ENCODE data around the gene NAA30. TPM values are rescaled to one million over a fixed set of nuclear protein-coding genes. Genes with fewer than 3 reads are reported as not detected.
"Not testable (repeated sequence)": the region's sequence is repeated elsewhere in the genome, so short reads cannot be mapped to it uniquely, and the experiment has no call there.

NAA30 gene
- polyA plus RNA-seq, 1 donor from 2014 or later = 26.9 TPM

GRCh38 chr14:57362361-57362760 is 28.0 kb upstream of the NAA30 start:
- Histone ChIP-seq H2AFZ (ENCODE audit: low read depth, low read length) (no peak overlapping the region), H3F3A (ENCODE audit: insufficient read depth, low read length, poor library complexity, severe bottlenecking) (no peaks in the 10 kb centered on the region), H3K9me3 (ENCODE audit: low read length) (no peaks in the 10 kb centered on the region), H3K79me2 (replicated peaks; ENCODE audit: insufficient read depth, low read length) (no peaks in the 10 kb centered on the region), H4K20me1 (ENCODE audit: insufficient read depth) (no peaks in the 10 kb centered on the region), H3K4me3 (ENCODE audit: low read length) (no peak overlapping the region), H3K4me2 (ENCODE audit: low read length) (no peak overlapping the region), H3K27me3 (ENCODE audit: insufficient read depth, low read depth, low read length) (no peaks in the 10 kb centered on the region), H3K36me3 (ENCODE audit: insufficient read depth, low read length) (no peaks in the 10 kb centered on the region), H3K27ac (ENCODE audit: low read length) (no peak overlapping the region), H3K9me2 (ENCODE audit: insufficient read depth, low read length) (no peaks in the 10 kb centered on the region), H3K9ac (ENCODE audit: low read length) (no peak overlapping the region)
- TF ChIP-seq, protein P1, sequence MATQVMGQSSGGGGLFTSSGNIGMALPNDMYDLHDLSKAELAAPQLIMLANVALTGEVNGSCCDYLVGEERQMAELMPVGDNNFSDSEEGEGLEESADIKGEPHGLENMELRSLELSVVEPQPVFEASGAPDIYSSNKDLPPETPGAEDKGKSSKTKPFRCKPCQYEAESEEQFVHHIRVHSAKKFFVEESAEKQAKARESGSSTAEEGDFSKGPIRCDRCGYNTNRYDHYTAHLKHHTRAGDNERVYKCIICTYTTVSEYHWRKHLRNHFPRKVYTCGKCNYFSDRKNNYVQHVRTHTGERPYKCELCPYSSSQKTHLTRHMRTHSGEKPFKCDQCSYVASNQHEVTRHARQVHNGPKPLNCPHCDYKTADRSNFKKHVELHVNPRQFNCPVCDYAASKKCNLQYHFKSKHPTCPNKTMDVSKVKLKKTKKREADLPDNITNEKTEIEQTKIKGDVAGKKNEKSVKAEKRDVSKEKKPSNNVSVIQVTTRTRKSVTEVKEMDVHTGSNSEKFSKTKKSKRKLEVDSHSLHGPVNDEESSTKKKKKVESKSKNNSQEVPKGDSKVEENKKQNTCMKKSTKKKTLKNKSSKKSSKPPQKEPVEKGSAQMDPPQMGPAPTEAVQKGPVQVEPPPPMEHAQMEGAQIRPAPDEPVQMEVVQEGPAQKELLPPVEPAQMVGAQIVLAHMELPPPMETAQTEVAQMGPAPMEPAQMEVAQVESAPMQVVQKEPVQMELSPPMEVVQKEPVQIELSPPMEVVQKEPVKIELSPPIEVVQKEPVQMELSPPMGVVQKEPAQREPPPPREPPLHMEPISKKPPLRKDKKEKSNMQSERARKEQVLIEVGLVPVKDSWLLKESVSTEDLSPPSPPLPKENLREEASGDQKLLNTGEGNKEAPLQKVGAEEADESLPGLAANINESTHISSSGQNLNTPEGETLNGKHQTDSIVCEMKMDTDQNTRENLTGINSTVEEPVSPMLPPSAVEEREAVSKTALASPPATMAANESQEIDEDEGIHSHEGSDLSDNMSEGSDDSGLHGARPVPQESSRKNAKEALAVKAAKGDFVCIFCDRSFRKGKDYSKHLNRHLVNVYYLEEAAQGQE (IDR thresholded peaks at IDR 0.05; ENCODE audit: borderline replicate concordance) = no peak
- TF ChIP-seq EZH2 (IDR thresholded peaks at IDR 0.05; ENCODE audit: borderline replicate concordance, insufficient read depth, low read length, poor library complexity, severe bottlenecking) = no peak
- TF ChIP-seq RAD21 (conservative IDR thresholded peaks at IDR 0.05) = no peak
- TF ChIP-seq SMC3 (conservative IDR thresholded peaks at IDR 0.05; ENCODE audit: poor library complexity) = no peak
- TF ChIP-seq CTCF (IDR thresholded peaks at IDR 0.05; ENCODE audit: poor library complexity, severe bottlenecking) = no peak
- no peak for TF ChIP-seq MXI1 (conservative IDR thresholded peaks at IDR 0.05; ENCODE audit: poor library complexity, severe bottlenecking)
- no peak for TF ChIP-seq EP300 (conservative IDR thresholded peaks at IDR 0.05; ENCODE audit: poor library complexity, severe bottlenecking)
- TF ChIP-seq TAF1 (IDR thresholded peaks at IDR 0.05; ENCODE audit: low read depth) = no peak
- TF ChIP-seq POLR2AphosphoS5 (IDR thresholded peaks at IDR 0.05) = no peak

GRCh38 chr14:57364659-57365450 is 25.5 kb upstream of the NAA30 start:
- H2AFZ ChIP-seq (ENCODE audit: low read depth, low read length) = no peak overlapping the region

GRCh38 chr14:57370187-57370586 is 20.2 kb upstream of the NAA30 start:
- H3K4me3 ChIP-seq (ENCODE audit: low read length); H3K27me3 ChIP-seq (ENCODE audit: insufficient read depth, low read depth, low read length); H4K20me1 ChIP-seq (ENCODE audit: insufficient read depth); H3K9me3 ChIP-seq (ENCODE audit: low read length); H3K4me2 ChIP-seq (ENCODE audit: low read length); H3K36me3 ChIP-seq (ENCODE audit: insufficient read depth, low read length); H2AFZ ChIP-seq (ENCODE audit: low read depth, low read length); H3F3A ChIP-seq (ENCODE audit: insufficient read depth, low read length, poor library complexity, severe bottlenecking); H3K79me2 ChIP-seq (replicated peaks; ENCODE audit: insufficient read depth, low read length); H3K9ac ChIP-seq (ENCODE audit: low read length); H3K9me2 ChIP-seq (ENCODE audit: insufficient read depth, low read length); H3K27ac ChIP-seq (ENCODE audit: low read length): not testable (repeated sequence)

More at GRCh38 chr14:57364659-57365450, 25.5 kb upstream of the NAA30 start:
- H3K9ac ChIP-seq (ENCODE audit: low read length) = no peak overlapping the region
- TF ChIP-seq TAF1 (IDR thresholded peaks at IDR 0.05; ENCODE audit: low read depth) (no peak), SMC3 (conservative IDR thresholded peaks at IDR 0.05; ENCODE audit: poor library complexity) (no peak), CTCF (IDR thresholded peaks at IDR 0.05; ENCODE audit: poor library complexity, severe bottlenecking) (no peak), EZH2 (IDR thresholded peaks at IDR 0.05; ENCODE audit: borderline replicate concordance, insufficient read depth, low read length, poor library complexity, severe bottlenecking) (no peak), MXI1 (conservative IDR thresholded peaks at IDR 0.05; ENCODE audit: poor library complexity, severe bottlenecking) (no peak)
- H4K20me1 ChIP-seq (ENCODE audit: insufficient read depth) = no peaks in the 10 kb centered on the region
- no peaks in the 10 kb centered on the region for H3K9me2 ChIP-seq (ENCODE audit: insufficient read depth, low read length)
- no peaks in the 10 kb centered on the region for H3K9me3 ChIP-seq (ENCODE audit: low read length)
- H3K79me2 ChIP-seq (replicated peaks; ENCODE audit: insufficient read depth, low read length) = no peaks in the 10 kb centered on the region
- H3K27ac ChIP-seq (ENCODE audit: low read length) = no peak overlapping the region
- no peaks in the 10 kb centered on the region for H3K27me3 ChIP-seq (ENCODE audit: insufficient read depth, low read depth, low read length)
- no peak overlapping the region for H3K4me2 ChIP-seq (ENCODE audit: low read length)
- no peak overlapping the region for H3K4me3 ChIP-seq (ENCODE audit: low read length)
- H3F3A ChIP-seq (ENCODE audit: insufficient read depth, low read length, poor library complexity, severe bottlenecking) = no peaks in the 10 kb centered on the region
- H3K36me3 ChIP-seq (ENCODE audit: insufficient read depth, low read length) = no peaks in the 10 kb centered on the region
